HepG2 (cell line): ENCODE measurements around the gene KMT2A. TPM values are rescaled to one million over a fixed set of nuclear protein-coding genes. Genes with fewer than 3 reads are reported as not detected.

Experiments used
- ATAC-seq: fragments of 200-7000 bp; cut with Tn5 transposase; 3 replicates; pipeline ENCODE4 v1.9.1; 2020; ENCODE audit warnings: mild to moderate bottlenecking, moderate library complexity
- BruUV-seq: library from RNA; stranded (reverse); fragments of 400-500 nt; replicated peaks from 2 replicates; lab custom pipeline; 2021; lab: Mats Ljungman, UMichigan
- CTCF ChIA-PET: fragments of 300-600 bp; formaldehyde crosslinking; extraction: SDS; loops from one replicate; lab custom pipeline; 2021; ENCODE audit warnings: low total read pairs, inconsistent platforms, low intra/inter-chr PET ratio; lab: Yijun Ruan, JAX
- POLR2A ChIA-PET: fragments of 350-600 bp; sonication (Branson Sonifier 250); formaldehyde crosslinking; loops from one replicate; lab custom pipeline; 2020; ENCODE audit warnings: antibody characterized with exemption, inconsistent platforms; lab: Yijun Ruan, JAX
- DNase-seq: peaks from one replicate; pipeline ENCODE4 v3.0.0-alpha.2; 2015; ENCODE audit warnings: low spot score
- FAIRE-seq: peaks from 3 replicates; lab custom pipeline; 2011; peaks lifted over from hg19 to GRCh38; lab: Jason Lieb, UNC
- H2AFZ ChIP-seq: one replicate; pipeline ENCODE4 v1.6.1; 2011; ENCODE audit warnings: low read length, inconsistent platforms
- H3K27ac ChIP-seq: fragments of 300-600 bp; 3 replicates; pipeline ENCODE4 v1.8.0; 2011; ENCODE audit warnings: mixed run types, mild to moderate bottlenecking, mixed read lengths, low read length, inconsistent platforms; ENCODE audit not compliant: insufficient read depth; ENCODE audit errors: extremely low read length
- H3K27me3 ChIP-seq, 2 experiments: fragments of 200-600 bp in 1 of 2; 2 replicates in 1 of 2; 3 replicates in 1 of 2; pipeline versions ENCODE4 v1.6.0 to v1.8.0; 2011; ENCODE audit warnings: low read length in 2 of 2, mild to moderate bottlenecking in 2 of 2, moderate library complexity in 2 of 2, inconsistent platforms in 1 of 2; ENCODE audit not compliant: insufficient read depth in 2 of 2, control insufficient read depth in 1 of 2
- H3K36me3 ChIP-seq, 2 experiments: fragments of 200-600 bp in 1 of 2; replicated peaks in 1 of 2; 2 replicates in 1 of 2; 3 replicates in 1 of 2; pipeline versions ENCODE4 v1.5.1 to v1.8.0; 2011; ENCODE audit warnings: low read length in 2 of 2, inconsistent platforms in 1 of 2; ENCODE audit not compliant: insufficient read depth in 2 of 2, control insufficient read depth in 1 of 2
- H3K4me1 ChIP-seq: 2 replicates; pipeline ENCODE4 v1.5.1; 2012; ENCODE audit warnings: low read length, inconsistent platforms; ENCODE audit not compliant: insufficient read depth
- H3K4me2 ChIP-seq: 2 replicates; pipeline ENCODE4 v1.6.0; 2011; ENCODE audit warnings: low read depth, low read length, inconsistent platforms
- H3K4me3 ChIP-seq, 3 experiments: fragments of 200-600 bp in 1 of 3; sonication (generic), shearing (Covaris generic) in 1 of 3; replicated peaks in 1 of 3; 2 replicates each; pipeline ENCODE4 v1.5.1; 2011 to 2016; ENCODE audit warnings: low read length in 3 of 3, inconsistent platforms in 2 of 3, low read depth in 2 of 3, mild to moderate bottlenecking in 2 of 3, control low read depth in 1 of 3, mixed read lengths in 1 of 3; ENCODE audit not compliant: insufficient read depth in 1 of 3
- H3K79me2 ChIP-seq: one replicate; pipeline ENCODE4 v1.6.1; 2011; ENCODE audit warnings: low read length, inconsistent platforms; ENCODE audit not compliant: insufficient read depth
- H3K9ac ChIP-seq: 2 replicates; pipeline ENCODE4 v1.6.0; 2011; ENCODE audit warnings: mild to moderate bottlenecking, low read depth, low read length, inconsistent platforms; ENCODE audit not compliant: insufficient read depth
- H3K9me3 ChIP-seq: 2 replicates; pipeline ENCODE4 v1.5.1; 2012; ENCODE audit warnings: mild to moderate bottlenecking, low read length
- H4K20me1 ChIP-seq: 2 replicates; pipeline ENCODE4 v1.6.0; 2011; ENCODE audit warnings: inconsistent platforms, mild to moderate bottlenecking, low read length, moderate library complexity; ENCODE audit not compliant: insufficient read depth
- ATF1 ChIP-seq: IDR thresholded peaks from 2 replicates; pipeline ENCODE4 v1.6.1; 2016; ENCODE audit warnings: mild to moderate bottlenecking, control low read depth
- ATF6 ChIP-seq: sonication (generic); formaldehyde crosslinking; conservative IDR thresholded peaks from 2 replicates; pipeline ENCODE4 v1.4.0; 2020; ENCODE audit warnings: missing genetic modification reagents
- CEBPG ChIP-seq: IDR thresholded peaks from 2 replicates; pipeline ENCODE4 v1.6.1; 2016
- ELF1 ChIP-seq: sonication (generic); formaldehyde crosslinking; IDR thresholded peaks from 2 replicates; pipeline ENCODE4 v1.4.0; 2020; ENCODE audit warnings: missing genetic modification reagents
- GTF2F1 ChIP-seq: fragments of 150-350 bp; IDR thresholded peaks from 2 replicates; pipeline ENCODE4 v1.6.1; 2014; ENCODE audit warnings: low read length
- ISL2 ChIP-seq: sonication (generic); formaldehyde crosslinking; IDR thresholded peaks from 2 replicates; pipeline ENCODE4 v1.5.0; 2020; ENCODE audit warnings: missing genetic modification reagents
- PHF5A ChIP-seq: IDR thresholded peaks from one replicate; pipeline ENCODE4 v1.6.1; 2018; ENCODE audit warnings: low read depth, missing genetic modification reagents; ENCODE audit not compliant: unreplicated experiment
- SP1 ChIP-seq, 2 experiments: fragments of 450-650 bp in 1 of 2; sonication (generic) in 1 of 2; formaldehyde crosslinking in 1 of 2; IDR thresholded peaks; 2 replicates each; pipeline versions ENCODE4 v1.4.0 to v1.6.1; 2016 to 2020; ENCODE audit warnings: missing genetic modification reagents in 1 of 2
- TFE3 ChIP-seq: IDR thresholded peaks from 2 replicates; pipeline ENCODE4 v1.6.1; 2016
- ZBTB44 ChIP-seq: sonication (generic); formaldehyde crosslinking; IDR thresholded peaks from 2 replicates; pipeline ENCODE4 v1.4.0; 2020; ENCODE audit warnings: missing genetic modification reagents
- ZNF124 ChIP-seq: sonication (generic); formaldehyde crosslinking; IDR thresholded peaks from 2 replicates; pipeline ENCODE4 v1.4.0; 2020; ENCODE audit warnings: missing genetic modification reagents
- ZNF446 ChIP-seq: sonication (generic); formaldehyde crosslinking; IDR thresholded peaks from 2 replicates; pipeline ENCODE4 v1.5.0; 2020; ENCODE audit warnings: mild to moderate bottlenecking, missing genetic modification reagents
- WGBS: methylation state at CpG from one replicate; pipeline ENCODE4 v1.1.6; 2017; ENCODE audit warnings: low lambda C conversion rate; 5-methylcytosine and 5-hydroxymethylcytosine counted together
- in situ Hi-C: cut with HindIII; loops from 2 replicates; pipeline ENCODE4 v1.10.0; 2017; ENCODE audit warnings: low pct_unique_long_range_greater_than_20kb; ENCODE audit not compliant: extremely low pct_ligation_motif_present
- intact Hi-C: fragments of 100-400 bp; cut with micrococcal nuclease; formaldehyde crosslinking; loops from one replicate; pipeline ENCODE4 v1.10.0; 2022; ENCODE audit not compliant: unreplicated experiment
- polyA plus RNA-seq, 8 experiments: library from polyadenylated mRNA; depleted of rRNA in 3 of 8; stranded (reverse) in 7 of 8; unstranded in 1 of 8; fragments of >200 nt; fragmentation: Illumina TruSeq in 4 of 8; extraction: Trizol in 4 of 8; gene quantifications; 2 replicates each; pipeline versions ENCODE4 v1.2.1 to v1.2.3, GENCODE V29; 2011 to 2016; ENCODE audit warnings: low read depth in 4 of 8, missing spikeins in 1 of 8, mixed read lengths in 1 of 8; ENCODE audit not compliant: insufficient read depth in 1 of 8
- total RNA-seq, 5 experiments: library from RNA; depleted of rRNA; stranded (reverse); fragments of >200 nt; fragmentation: Illumina TruSeq; extraction: Trizol; gene quantifications; 2 replicates each; pipeline ENCODE4 v1.2.3, GENCODE V29; 2016; ENCODE audit warnings: low read depth in 1 of 5

KMT2A gene
- total and polyA plus RNA-seq, 2 of the 13 experiments (the other 11 are each of a cell fraction or from before 2014, with no cell fraction given): 12.4 to 20.0 TPM

- Histone ChIP-seq H3K27me3 (no peaks in the 10 kb centered on the region), H4K20me1 (peaks cover 63% of the 10 kb centered on the region), H3K4me2 (peak overlapping the region; percentile 77), H3K9me3 (no peaks in the 10 kb centered on the region), H2AFZ (no peak overlapping the region), H3K27ac (no peak overlapping the region), H3K9ac (no peak overlapping the region), H3K36me3 (peaks cover 1 to 5% of the 10 kb centered on the region in 2 experiments; a peak in 4 of 5 replicates), H3K4me1 (peaks cover 52% of the 10 kb centered on the region), H3K79me2 (peaks cover 81% of the 10 kb centered on the region), H3K4me3 (peak overlapping the region in 1 of 3 experiments; percentile 3; a peak in 1 of 6 replicates)
- DNase-seq: no peak
- ATAC-seq: no peak
- BruUV-seq: no TSS peak
- TF ChIP-seq PHF5A (CRISPR knock-in tag) (no peak), CEBPG (no peak), ATF6 (CRISPR knock-in tag) (no peak), TFE3 (no peak), GTF2F1 (no peak)
- in situ Hi-C loops (no loop called here), intact Hi-C loops (no loop called here)
- FAIRE-seq: no peak
- POLR2A ChIA-PET: no interaction called here
- CTCF ChIA-PET: no interaction called here
These were observed 3.4 kb downstream of the KMT2A start for GRCh38 chr11:118439646-118440045.

GRCh38 chr11:118441770-118442275, 5.5 kb downstream of the KMT2A start:
- Histone ChIP-seq H3K36me3 (peaks cover 3 to 13% of the 10 kb centered on the region in 2 experiments; a peak in 4 of 5 replicates), H3K79me2 (peaks cover 99% of the 10 kb centered on the region), H3K27me3 (no peaks in the 10 kb centered on the region), H3K9me3 (no peaks in the 10 kb centered on the region), H3K9ac (no peak overlapping the region), H3K4me3 (no peak overlapping the region), H3K27ac (no peak overlapping the region), H4K20me1 (peaks cover 63% of the 10 kb centered on the region), H3K4me2 (no peak overlapping the region), H3K4me1 (peaks cover 49% of the 10 kb centered on the region), H2AFZ (no peak overlapping the region)
- BruUV-seq: no TSS peak
- CTCF ChIA-PET: no interaction called here
- FAIRE-seq (no peak), DNase-seq (no peak), ATAC-seq (no peak)
- intact Hi-C loops: no loop called here
- in situ Hi-C loops: no loop called here
- POLR2A ChIA-PET: no interaction called here
- WGBS: 95% methylated on average over 3 of the region's 3 CpGs
- no peak for TF ChIP-seq ZNF446
- no peak for TF ChIP-seq ZNF124
- TF ChIP-seq ATF1 (CRISPR knock-in tag): no peak
- TF ChIP-seq ELF1: no peak
- no peak for TF ChIP-seq SP1 (IDR thresholded peaks at IDR 0.05)
- TF ChIP-seq SP1 (CRISPR knock-in tag; IDR thresholded peaks at IDR 0.05): no peak
- TF ChIP-seq ZBTB44 (CRISPR knock-in tag): no peak
- TF ChIP-seq ISL2 (CRISPR knock-in tag): no peak
